Caco-2 (cell line): ENCODE data around the gene NPFFR2. TPM values are rescaled to one million over a fixed set of nuclear protein-coding genes. Genes with fewer than 3 reads are reported as not detected.

ENCODE experiments used
- BruUV-seq: library from RNA; stranded (reverse); fragments of 400-500 nt; replicated peaks from 2 replicates; lab custom pipeline; 2021; lab: Mats Ljungman, UMichigan
- CTCF ChIA-PET: fragments of 300-600 bp; sonication (Branson Sonifier 250); formaldehyde crosslinking; loops from one replicate; lab custom pipeline; 2022; ENCODE audit warnings: antibody characterized with exemption; lab: Charles Lee
- POLR2A ChIA-PET: fragments of 300-600 bp; sonication (Branson Sonifier 250); formaldehyde crosslinking; loops from one replicate; lab custom pipeline; 2022; ENCODE audit warnings: antibody characterized with exemption; lab: Charles Lee
- DNase-seq, 2 experiments: peaks; one replicate each; pipeline versions ENCODE4 v3.0.0 to v3.0.0-alpha.2; 2020 to 2022
- H3K27me3 ChIP-seq: replicated peaks from 2 replicates; pipeline ENCODE4 v1.6.0; 2011; ENCODE audit warnings: low read length; ENCODE audit not compliant: control insufficient read depth, insufficient read depth
- H3K36me3 ChIP-seq: 2 replicates; pipeline ENCODE4 v1.5.1; 2011; ENCODE audit warnings: low read length; ENCODE audit not compliant: control insufficient read depth, insufficient read depth
- H3K4me1 ChIP-seq: fragments of 250-450 bp; sonication (Bioruptor Pico); 2 replicates; pipeline ENCODE4 v1.5.1; 2020; ENCODE audit warnings: mild to moderate bottlenecking
- H3K4me3 ChIP-seq: 2 replicates; pipeline ENCODE4 v1.5.1; 2011; ENCODE audit warnings: low read depth, mild to moderate bottlenecking, control low read depth, low read length
- H3K9me3 ChIP-seq: fragments of 250-450 bp; sonication (Bioruptor Pico); 2 replicates; pipeline ENCODE4 v1.5.1; 2020; ENCODE audit warnings: mild to moderate bottlenecking, moderate library complexity
- H3K27ac Mint-ChIP-seq: one replicate; pipeline ENCODE4 v1.8.0; 2022; ENCODE audit warnings: mixed read lengths; ENCODE audit not compliant: unreplicated experiment
- H3K27me3 Mint-ChIP-seq: one replicate; pipeline ENCODE4 v1.8.0; 2022; ENCODE audit warnings: mixed read lengths; ENCODE audit not compliant: insufficient read depth, unreplicated experiment
- H3K36me3 Mint-ChIP-seq: one replicate; pipeline ENCODE4 v1.8.0; 2022; ENCODE audit warnings: mild to moderate bottlenecking, mixed read lengths; ENCODE audit not compliant: insufficient read depth, unreplicated experiment
- H3K4me1 Mint-ChIP-seq: one replicate; pipeline ENCODE4 v1.8.0; 2022; ENCODE audit warnings: low read depth, mixed read lengths; ENCODE audit not compliant: unreplicated experiment
- H3K4me3 Mint-ChIP-seq: one replicate; pipeline ENCODE4 v1.8.0; 2022; ENCODE audit warnings: mild to moderate bottlenecking, moderate library complexity, mixed read lengths; ENCODE audit not compliant: unreplicated experiment
- H3K9me3 Mint-ChIP-seq: one replicate; pipeline ENCODE4 v1.8.0; 2022; ENCODE audit warnings: mixed read lengths; ENCODE audit not compliant: unreplicated experiment
- CTCF ChIP-seq, 2 experiments: fragments of 200-600 bp in 1 of 2; IDR thresholded peaks; 1 replicate in 1 of 2; 2 replicates in 1 of 2; pipeline versions ENCODE4 v1.5.1 to v1.8.0; 2011 to 2022; ENCODE audit warnings: antibody characterized with exemption in 1 of 2, control low read depth in 1 of 2, inconsistent platforms in 1 of 2, low read depth in 1 of 2, low read length in 1 of 2, mild to moderate bottlenecking in 1 of 2, moderate library complexity in 1 of 2; ENCODE audit not compliant: insufficient read depth in 1 of 2, severe bottlenecking in 1 of 2, unreplicated experiment in 1 of 2
- intact Hi-C: fragments of 100-400 bp; cut with micrococcal nuclease; formaldehyde crosslinking; loops from one replicate; pipeline ENCODE4 v1.10.0; 2022; ENCODE audit not compliant: unreplicated experiment
- total RNA-seq: library from RNA; stranded (reverse); gene quantifications from 2 replicates; pipeline ENCODE4 v1.2.3, GENCODE V29; 2022

The NPFFR2 gene
- total RNA-seq, 1 experiment from 2014 or later: not detected

GRCh38 chr4:72055566-72055965 is 23.8 kb downstream of the NPFFR2 start:
- no peaks in the 10 kb centered on the region for H3K9me3 Mint-ChIP-seq
- H3K27ac Mint-ChIP-seq: no peak overlapping the region
- no peaks in the 10 kb centered on the region for H3K27me3 Mint-ChIP-seq
- Histone ChIP-seq H3K27me3 (no peaks in the 10 kb centered on the region), H3K9me3 (no peaks in the 10 kb centered on the region), H3K4me3 (no peak overlapping the region), H3K4me1 (no peaks in the 10 kb centered on the region), H3K36me3 (no peaks in the 10 kb centered on the region)
- POLR2A ChIA-PET: no interaction called here
- no peaks in the 10 kb centered on the region for H3K4me1 Mint-ChIP-seq
- H3K36me3 Mint-ChIP-seq: peaks cover 5% of the 10 kb centered on the region
- H3K4me3 Mint-ChIP-seq: no peak overlapping the region
- no peak for DNase-seq
- CTCF ChIA-PET: no interaction called here
- intact Hi-C loops: no loop called here
- no peak for TF ChIP-seq CTCF (IDR thresholded peaks at IDR 0.05; ENCODE audit: insufficient read depth in 1 of 2, low read depth in 1 of 2, low read length in 1 of 2, severe bottlenecking in 1 of 2, unreplicated experiment in 1 of 2)
- BruUV-seq: no TSS peak

- Histone ChIP-seq H3K9me3 (no peaks in the 10 kb centered on the region), H3K36me3 (no peaks in the 10 kb centered on the region), H3K27me3 (no peaks in the 10 kb centered on the region), H3K4me1 (no peaks in the 10 kb centered on the region), H3K4me3 (no peak overlapping the region)
- no peaks in the 10 kb centered on the region for H3K9me3 Mint-ChIP-seq
- H3K36me3 Mint-ChIP-seq: no peaks in the 10 kb centered on the region
- ChIA-PET POLR2A (no interaction called here), CTCF (no interaction called here)
- no peak for DNase-seq
- no peak overlapping the region for H3K27ac Mint-ChIP-seq
- TF ChIP-seq CTCF (IDR thresholded peaks at IDR 0.05; ENCODE audit: insufficient read depth in 1 of 2, low read depth in 1 of 2, low read length in 1 of 2, severe bottlenecking in 1 of 2, unreplicated experiment in 1 of 2): no peak
- no peaks in the 10 kb centered on the region for H3K4me1 Mint-ChIP-seq
- H3K27me3 Mint-ChIP-seq: no peaks in the 10 kb centered on the region
- H3K4me3 Mint-ChIP-seq: no peak overlapping the region
- BruUV-seq: no TSS peak
- intact Hi-C loops: no loop called here
Observed at GRCh38 chr4:72063726-72064125, 31.9 kb downstream of the NPFFR2 start.

GRCh38 chr4:72067051-72067450 is 35.3 kb downstream of the NPFFR2 start:
- Histone ChIP-seq H3K27me3 (no peaks in the 10 kb centered on the region), H3K9me3 (no peaks in the 10 kb centered on the region), H3K36me3 (no peaks in the 10 kb centered on the region), H3K4me1 (no peaks in the 10 kb centered on the region), H3K4me3 (no peak overlapping the region)
- no peaks in the 10 kb centered on the region for H3K9me3 Mint-ChIP-seq
- no peak for TF ChIP-seq CTCF (IDR thresholded peaks at IDR 0.05; ENCODE audit: insufficient read depth in 1 of 2, low read depth in 1 of 2, low read length in 1 of 2, severe bottlenecking in 1 of 2, unreplicated experiment in 1 of 2)
- BruUV-seq: no TSS peak
- H3K4me1 Mint-ChIP-seq: no peaks in the 10 kb centered on the region
- no peaks in the 10 kb centered on the region for H3K27me3 Mint-ChIP-seq
- H3K36me3 Mint-ChIP-seq: no peaks in the 10 kb centered on the region
- POLR2A ChIA-PET: no interaction called here
- no peak overlapping the region for H3K4me3 Mint-ChIP-seq
- no peak for DNase-seq
- intact Hi-C loops: no loop called here
- H3K27ac Mint-ChIP-seq: no peak overlapping the region
- CTCF ChIA-PET: no interaction called here
